OCI-LY3 (cell line): ENCODE results near the gene RTN4RL1.

ENCODE experiments used
- H2AFZ ChIP-seq: fragments of 200-600, 300-600 bp; shearing (Covaris generic); 2 replicates; pipeline ENCODE4 v1.6.0; 2014; ENCODE audit warnings: antibody characterized with exemption, low read depth, low read length
- H3K27ac ChIP-seq: fragments of 200-600, 300-600 bp; sonication (generic); 2 replicates; pipeline ENCODE4 v1.5.1; 2014; ENCODE audit warnings: mild to moderate bottlenecking, low read length, moderate library complexity, mixed read lengths
- H3K27me3 ChIP-seq: fragments of 200-600, 300-600 bp; sonication (generic); 2 replicates; pipeline ENCODE4 v1.6.1; 2014; ENCODE audit warnings: low read depth, low read length, mixed read lengths
- H3K36me3 ChIP-seq: fragments of 200-600, 300-600 bp; sonication (generic); replicated peaks from 2 replicates; pipeline ENCODE3; 2014; ENCODE audit warnings: low read depth, low read length, mixed read lengths
- H3K4me1 ChIP-seq: fragments of 300-600, 200-600 bp; sonication (generic); 2 replicates; pipeline ENCODE4 v1.6.1; 2014; ENCODE audit warnings: low read length, mixed read lengths
- H3K4me2 ChIP-seq: fragments of 200-600, 300-600 bp; sonication (generic); 2 replicates; pipeline ENCODE4 v1.6.1; 2014; ENCODE audit warnings: low read length, mixed read lengths
- H3K4me3 ChIP-seq: fragments of 300-600, 200-600 bp; sonication (generic); 2 replicates; pipeline ENCODE4 v1.5.1; 2014; ENCODE audit warnings: antibody characterized with exemption, mild to moderate bottlenecking, low read length, moderate library complexity
- H3K79me2 ChIP-seq: fragments of 300-600, 200-600 bp; shearing (Covaris generic); 2 replicates; pipeline ENCODE4 v1.6.1; 2014; ENCODE audit warnings: mild to moderate bottlenecking, low read length, mixed read lengths
- H3K9ac ChIP-seq: fragments of 300-600, 200-600 bp; shearing (Covaris generic); 2 replicates; pipeline ENCODE4 v1.6.0; 2014; ENCODE audit warnings: mild to moderate bottlenecking, low read length, moderate library complexity
- H3K9me3 ChIP-seq: fragments of 200-600, 300-600 bp; shearing (Covaris generic); 2 replicates; pipeline ENCODE4 v1.6.1; 2014; ENCODE audit warnings: low read length, mixed read lengths; ENCODE audit not compliant: insufficient read depth
- H4K20me1 ChIP-seq: fragments of 200-600, 300-600 bp; sonication (generic); 2 replicates; pipeline ENCODE4 v1.6.1; 2016; ENCODE audit warnings: low read length, mixed read lengths; ENCODE audit not compliant: insufficient read depth
- EZH2phosphoT487 ChIP-seq: fragments of 200-600 bp; shearing (Covaris generic); IDR thresholded peaks from 2 replicates; pipeline ENCODE4 v1.6.1; 2018; ENCODE audit warnings: antibody characterized with exemption, mixed run types, low read depth
- TF ChIP-seq, protein P1 (sequence below): fragments of 200-600, 300-600 bp; sonication (generic); IDR thresholded peaks from 2 replicates; pipeline ENCODE4 v1.5.1; 2014; ENCODE audit warnings: antibody characterized with exemption, low read length, low read depth

RTN4RL1 gene

GRCh38 chr17:1940810-1941185 lies 84.3 kb downstream of the RTN4RL1 start:
- Histone ChIP-seq H3K9me3 (no peaks in the 10 kb centered on the region), H3K4me1 (peaks cover 45% of the 10 kb centered on the region), H3K36me3 (no peaks in the 10 kb centered on the region), H3K27me3 (no peaks in the 10 kb centered on the region), H3K4me2 (peak overlapping the region; percentile 98), H2AFZ (no peak overlapping the region; the same call in 1 of the 2 replicates), H4K20me1 (no peaks in the 10 kb centered on the region), H3K9ac (peak overlapping the region; percentile 78), H3K27ac (peak overlapping the region; percentile 77), H3K79me2 (peaks cover 5% of the 10 kb centered on the region; the same call in 1 of the 2 replicates), H3K4me3 (peak overlapping the region; percentile 77)
- no peak for TF ChIP-seq EZH2phosphoT487
- TF ChIP-seq, protein P1, sequence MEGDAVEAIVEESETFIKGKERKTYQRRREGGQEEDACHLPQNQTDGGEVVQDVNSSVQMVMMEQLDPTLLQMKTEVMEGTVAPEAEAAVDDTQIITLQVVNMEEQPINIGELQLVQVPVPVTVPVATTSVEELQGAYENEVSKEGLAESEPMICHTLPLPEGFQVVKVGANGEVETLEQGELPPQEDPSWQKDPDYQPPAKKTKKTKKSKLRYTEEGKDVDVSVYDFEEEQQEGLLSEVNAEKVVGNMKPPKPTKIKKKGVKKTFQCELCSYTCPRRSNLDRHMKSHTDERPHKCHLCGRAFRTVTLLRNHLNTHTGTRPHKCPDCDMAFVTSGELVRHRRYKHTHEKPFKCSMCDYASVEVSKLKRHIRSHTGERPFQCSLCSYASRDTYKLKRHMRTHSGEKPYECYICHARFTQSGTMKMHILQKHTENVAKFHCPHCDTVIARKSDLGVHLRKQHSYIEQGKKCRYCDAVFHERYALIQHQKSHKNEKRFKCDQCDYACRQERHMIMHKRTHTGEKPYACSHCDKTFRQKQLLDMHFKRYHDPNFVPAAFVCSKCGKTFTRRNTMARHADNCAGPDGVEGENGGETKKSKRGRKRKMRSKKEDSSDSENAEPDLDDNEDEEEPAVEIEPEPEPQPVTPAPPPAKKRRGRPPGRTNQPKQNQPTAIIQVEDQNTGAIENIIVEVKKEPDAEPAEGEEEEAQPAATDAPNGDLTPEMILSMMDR, result no peak

GRCh38 chr17:1939981-1940809 lies 84.9 kb downstream of the RTN4RL1 start:
- no peak overlapping the region; the same call in 1 of the 2 replicates for H2AFZ ChIP-seq
- H3K27ac ChIP-seq, result peak overlapping the region; percentile 77; the same call in 1 of the 2 replicates
- H3K79me2 ChIP-seq, result peaks cover 5% of the 10 kb centered on the region; the same call in 1 of the 2 replicates
- H3K9me3 ChIP-seq, result no peaks in the 10 kb centered on the region
- no peaks in the 10 kb centered on the region for H3K36me3 ChIP-seq
- H3K4me2 ChIP-seq, result peak overlapping the region; percentile 98
- H3K27me3 ChIP-seq, result no peaks in the 10 kb centered on the region
- H3K9ac ChIP-seq, result peak overlapping the region; percentile 78; the same call in 1 of the 2 replicates
- H3K4me1 ChIP-seq, result peaks cover 42% of the 10 kb centered on the region
- no peak for TF ChIP-seq EZH2phosphoT487
- TF ChIP-seq, protein P1, result no peak
- peak overlapping the region; percentile 77 for H3K4me3 ChIP-seq
- H4K20me1 ChIP-seq, result no peaks in the 10 kb centered on the region

DNA sequence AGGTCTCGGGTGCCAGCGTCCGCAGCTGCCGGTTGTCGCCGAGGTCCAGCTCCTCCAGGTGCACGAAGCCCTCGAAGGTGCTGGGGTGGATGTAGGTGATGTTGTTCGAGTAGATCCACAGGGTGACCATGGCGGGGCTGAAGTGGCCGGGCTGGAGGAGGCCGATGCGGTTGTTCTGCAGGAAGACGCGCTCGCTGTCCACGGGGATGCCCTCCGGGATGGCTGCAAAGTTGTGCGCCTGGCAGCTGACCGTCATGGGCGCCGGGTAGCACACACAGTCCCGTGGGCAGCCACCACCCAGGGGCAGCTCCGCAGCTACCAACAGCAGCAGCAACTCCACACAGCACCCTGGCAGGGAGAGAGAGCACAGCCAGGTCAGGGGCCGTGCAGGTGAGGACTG lies 87.7 kb downstream of the RTN4RL1 start:
- no peaks in the 10 kb centered on the region for H3K9me3 ChIP-seq
- H3K79me2 ChIP-seq, result peaks cover 5% of the 10 kb centered on the region; the same call in 1 of the 2 replicates
- no peaks in the 10 kb centered on the region for H3K27me3 ChIP-seq
- H3K27ac ChIP-seq, result no peak overlapping the region
- H3K4me1 ChIP-seq, result peaks cover 29% of the 10 kb centered on the region
- H4K20me1 ChIP-seq, result no peaks in the 10 kb centered on the region
- H3K9ac ChIP-seq, result no peak overlapping the region
- H3K36me3 ChIP-seq, result no peaks in the 10 kb centered on the region
- H2AFZ ChIP-seq, result no peak overlapping the region
- TF ChIP-seq, protein P1, result no peak
- no peak for TF ChIP-seq EZH2phosphoT487
- H3K4me2 ChIP-seq, result no peak overlapping the region
- no peak overlapping the region for H3K4me3 ChIP-seq

GRCh38 chr17:1936766-1937165 lies 88.4 kb downstream of the RTN4RL1 start:
- H3K27me3 ChIP-seq, result no peaks in the 10 kb centered on the region
- no peak overlapping the region for H3K4me2 ChIP-seq

More at GRCh38 chr17:1936766-1937165, 88.4 kb downstream of the RTN4RL1 start:
- no peak overlapping the region for H3K27ac ChIP-seq
- no peak overlapping the region for H2AFZ ChIP-seq
- H3K9ac ChIP-seq, result no peak overlapping the region
- H3K9me3 ChIP-seq, result no peaks in the 10 kb centered on the region
- H3K4me3 ChIP-seq, result no peak overlapping the region
- H3K4me1 ChIP-seq, result peaks cover 22% of the 10 kb centered on the region
- TF ChIP-seq EZH2phosphoT487, result no peak
- TF ChIP-seq, protein P1, result no peak
- H3K36me3 ChIP-seq, result no peaks in the 10 kb centered on the region
- peaks cover 5% of the 10 kb centered on the region; the same call in 1 of the 2 replicates for H3K79me2 ChIP-seq
- H4K20me1 ChIP-seq, result no peaks in the 10 kb centered on the region
